HUES48 (cell line): ENCODE measurements around the gene NFS1.
"Not testable (repeated sequence)": the region's sequence is repeated elsewhere in the genome, so short reads cannot be mapped to it uniquely, and the experiment has no call there.

ENCODE experiments used
- H3K27ac ChIP-seq: one replicate; pipeline ENCODE4 v1.7.0; 2013; ENCODE audit warnings: low read depth, low read length, inconsistent platforms
- H3K27me3 ChIP-seq: 2 replicates; pipeline ENCODE4 v1.6.1; 2013; ENCODE audit warnings: mild to moderate bottlenecking, low read length; ENCODE audit not compliant: control insufficient read depth, insufficient read depth
- H3K36me3 ChIP-seq: 2 replicates; pipeline ENCODE4 v1.6.1; 2013; ENCODE audit warnings: low read length; ENCODE audit not compliant: control insufficient read depth, insufficient read depth
- H3K4me1 ChIP-seq: 2 replicates; pipeline ENCODE4 v1.6.1; 2013; ENCODE audit warnings: mild to moderate bottlenecking, low read length; ENCODE audit not compliant: control insufficient read depth, insufficient read depth
- H3K4me3 ChIP-seq: 2 replicates; pipeline ENCODE4 v1.5.1; 2013; ENCODE audit warnings: mild to moderate bottlenecking, low read depth, low read length
- H3K9ac ChIP-seq: 2 replicates; pipeline ENCODE4 v1.6.1; 2013; ENCODE audit warnings: mild to moderate bottlenecking, low read depth, low read length, moderate library complexity
- H3K9me3 ChIP-seq: 2 replicates; pipeline ENCODE4 v1.6.1; 2013; ENCODE audit warnings: low read length; ENCODE audit not compliant: control insufficient read depth, insufficient read depth

Gene NFS1

GRCh38 chr20:35690265-35690664, 8.9 kb downstream of the NFS1 start:
- peaks cover 32% of the 10 kb centered on the region for H3K36me3 ChIP-seq
- H3K4me1 ChIP-seq: no peaks in the 10 kb centered on the region
- no peaks in the 10 kb centered on the region for H3K9me3 ChIP-seq
- no peaks in the 10 kb centered on the region for H3K27me3 ChIP-seq
- no peak overlapping the region for H3K27ac ChIP-seq
- no peak overlapping the region for H3K9ac ChIP-seq
- H3K4me3 ChIP-seq: no peak overlapping the region

- peaks cover 20% of the 10 kb centered on the region for H3K36me3 ChIP-seq
- not testable (repeated sequence) for H3K4me1 ChIP-seq, H3K27me3 ChIP-seq, H3K9ac ChIP-seq, H3K27ac ChIP-seq, H3K4me3 ChIP-seq, H3K9me3 ChIP-seq
These were observed 12.3 kb downstream of the NFS1 start for GRCh38 chr20:35686872-35687271.

DNA sequence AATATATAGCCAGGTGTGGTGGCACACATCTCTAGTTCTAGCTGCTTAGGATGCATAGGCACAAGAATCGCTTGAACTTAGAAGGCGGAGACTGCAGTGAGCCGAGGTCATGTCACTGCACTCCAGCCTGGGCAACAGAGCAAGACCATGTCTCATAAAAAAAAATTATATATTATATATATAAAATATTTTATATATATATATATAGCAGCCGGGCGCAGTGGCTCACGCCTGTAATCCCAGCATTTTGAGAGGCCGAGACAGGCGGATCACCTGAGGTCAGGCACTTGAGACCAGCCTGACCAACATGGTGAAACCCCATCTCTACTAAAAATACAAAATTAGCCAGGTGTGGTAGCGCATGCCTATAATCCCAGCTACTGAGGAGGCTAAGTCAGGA, 13.8 kb downstream of the NFS1 start:
- not testable (repeated sequence) for H3K27ac ChIP-seq, H3K4me1 ChIP-seq, H3K27me3 ChIP-seq, H3K4me3 ChIP-seq, H3K9me3 ChIP-seq, H3K9ac ChIP-seq
- H3K36me3 ChIP-seq: peaks cover 21% of the 10 kb centered on the region

DNA sequence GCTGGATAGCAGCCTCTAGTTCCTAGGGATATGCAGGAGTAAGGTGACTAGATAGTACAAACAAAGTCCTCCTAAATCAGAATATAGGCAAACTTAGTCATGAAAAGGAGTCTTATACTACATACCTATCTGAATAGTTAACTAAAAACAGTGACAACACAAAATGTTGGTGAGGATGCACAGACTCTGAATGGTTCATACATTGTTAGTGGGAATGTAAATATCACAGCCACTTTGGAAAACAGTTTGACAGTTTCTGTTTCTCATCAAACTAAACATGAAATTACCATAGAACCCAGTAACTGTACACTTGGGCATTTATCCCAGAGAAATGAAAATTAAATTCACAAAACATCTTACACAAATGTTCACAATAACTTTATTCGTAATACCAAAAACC, 17.2 kb downstream of the NFS1 start:
- H3K9ac ChIP-seq: no peak overlapping the region
- no peak overlapping the region for H3K4me3 ChIP-seq
- no peak overlapping the region for H3K27ac ChIP-seq
- H3K27me3 ChIP-seq: no peaks in the 10 kb centered on the region
- no peaks in the 10 kb centered on the region for H3K9me3 ChIP-seq
- H3K4me1 ChIP-seq: no peaks in the 10 kb centered on the region
- H3K36me3 ChIP-seq: peaks cover 3% of the 10 kb centered on the region

- no peaks in the 10 kb centered on the region for H3K4me1 ChIP-seq
- H3K27me3 ChIP-seq: no peaks in the 10 kb centered on the region
- peaks cover 3% of the 10 kb centered on the region; the same call in 1 of the 2 replicates for H3K36me3 ChIP-seq
- no peaks in the 10 kb centered on the region for H3K9me3 ChIP-seq
- H3K4me3 ChIP-seq: no peak overlapping the region
- no peak overlapping the region for H3K9ac ChIP-seq
- H3K27ac ChIP-seq: no peak overlapping the region
These were observed 18.5 kb downstream of the NFS1 start for GRCh38 chr20:35680452-35681183.

DNA sequence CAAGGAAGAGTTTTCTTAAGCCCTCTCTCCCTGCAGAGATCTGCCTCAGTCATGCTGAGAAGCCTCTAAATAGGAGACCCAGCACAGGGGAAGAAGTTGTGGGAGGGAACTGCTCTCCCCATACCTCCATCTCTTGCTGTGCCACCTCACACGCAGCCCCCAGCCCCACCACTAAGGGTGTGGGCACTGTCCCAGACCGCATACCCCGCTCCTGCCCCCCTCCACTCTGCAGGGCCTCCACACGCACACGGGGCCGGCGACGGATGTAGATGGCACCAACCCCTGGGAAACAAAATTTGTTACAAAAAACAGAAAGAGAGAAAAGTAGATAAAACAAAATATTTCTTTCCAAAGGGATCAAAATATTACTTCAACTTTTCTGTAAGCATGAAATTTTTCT, 24.2 kb downstream of the NFS1 start:
- Histone ChIP-seq H3K4me1 (no peaks in the 10 kb centered on the region), H3K9me3 (no peaks in the 10 kb centered on the region), H3K27ac (no peak overlapping the region), H3K36me3 (peaks cover 33% of the 10 kb centered on the region), H3K4me3 (no peak overlapping the region), H3K9ac (no peak overlapping the region), H3K27me3 (no peaks in the 10 kb centered on the region)

DNA sequence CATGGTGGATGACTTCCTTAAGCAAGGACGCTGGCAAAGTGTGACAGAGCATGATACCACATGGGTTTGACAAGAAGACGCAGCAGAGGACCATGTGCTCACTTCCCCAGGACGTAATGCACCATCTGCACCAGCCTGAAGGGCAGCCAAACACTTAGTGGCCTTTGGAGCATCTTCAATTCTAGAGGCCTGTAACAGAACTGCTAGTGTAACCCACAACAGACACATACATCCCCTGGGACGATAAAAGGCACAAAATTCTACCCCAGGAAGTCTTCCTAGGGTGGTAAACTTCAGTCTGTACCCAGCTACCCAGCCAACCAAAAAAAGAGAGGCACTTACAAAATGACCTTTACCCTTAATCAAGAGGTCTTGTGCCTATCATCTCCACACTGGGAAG, 25.3 kb downstream of the NFS1 start:
- Histone ChIP-seq H3K4me1 (no peaks in the 10 kb centered on the region), H3K27me3 (no peaks in the 10 kb centered on the region), H3K9ac (no peak overlapping the region), H3K36me3 (peaks cover 38% of the 10 kb centered on the region), H3K9me3 (no peaks in the 10 kb centered on the region), H3K27ac (no peak overlapping the region), H3K4me3 (no peak overlapping the region)

DNA sequence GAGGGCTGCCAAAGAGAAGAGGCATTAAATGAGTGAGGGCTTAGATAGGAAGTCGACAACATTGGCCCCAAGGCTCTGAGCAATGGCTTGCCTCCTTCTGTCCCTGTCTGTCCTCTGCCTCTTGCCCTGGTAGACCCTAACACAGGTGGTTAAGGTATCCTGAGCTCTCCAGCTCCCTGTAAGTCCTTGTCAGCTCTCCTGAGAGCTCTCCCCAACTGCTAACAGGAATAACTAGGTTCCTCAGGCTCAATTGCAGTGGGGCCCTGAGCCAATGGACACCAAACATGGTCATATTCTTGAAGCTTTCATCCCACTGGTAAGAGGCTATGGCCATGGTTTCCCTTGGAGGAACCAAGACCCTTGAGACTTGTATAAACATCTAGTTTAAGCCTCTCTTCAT, 29.5 kb downstream of the NFS1 start:
- Histone ChIP-seq H3K9ac (no peak overlapping the region), H3K36me3 (peaks cover 45% of the 10 kb centered on the region)

GRCh38 chr20:35669221-35669620, 29.9 kb downstream of the NFS1 start:
- Histone ChIP-seq H3K27me3 (no peaks in the 10 kb centered on the region), H3K9ac (no peak overlapping the region), H3K27ac (no peak overlapping the region), H3K4me3 (no peak overlapping the region), H3K9me3 (no peaks in the 10 kb centered on the region), H3K4me1 (no peaks in the 10 kb centered on the region), H3K36me3 (peaks cover 40% of the 10 kb centered on the region)

More for the DNA sequence above, 29.5 kb downstream of the NFS1 start:
- Histone ChIP-seq H3K27ac (no peak overlapping the region), H3K4me3 (no peak overlapping the region), H3K9me3 (no peaks in the 10 kb centered on the region), H3K27me3 (no peaks in the 10 kb centered on the region), H3K4me1 (no peaks in the 10 kb centered on the region)

GRCh38 chr20:35665949-35666288, 33.2 kb downstream of the NFS1 start:
- no peak overlapping the region for H3K9ac ChIP-seq
- no peaks in the 10 kb centered on the region for H3K27me3 ChIP-seq
- H3K36me3 ChIP-seq: peaks cover 21% of the 10 kb centered on the region
- no peaks in the 10 kb centered on the region for H3K9me3 ChIP-seq
- no peak overlapping the region for H3K27ac ChIP-seq
- H3K4me1 ChIP-seq: peaks cover 19% of the 10 kb centered on the region
- H3K4me3 ChIP-seq: no peak overlapping the region

GRCh38 chr20:35664466-35665206, 34.5 kb downstream of the NFS1 start, which contains the start of the genes CPNE1 and RBM12:
Gene CPNE1, minus strand, starts transcription at chr20:35664900. Its CDS starts 31,977 bp downstream, at chr20:35632923.
Gene RBM12, minus strand, starts transcription at chr20:35664900. Its CDS starts 9,578 bp downstream, at chr20:35655322.
- Histone ChIP-seq H3K9ac (peak within 1 kb of the TSS; percentile 96), H3K4me3 (peak within 1 kb of the TSS; percentile 81), H3K27ac (peak within 1 kb of the TSS; percentile 95), H3K9me3 (no peaks in the 10 kb centered on the region), H3K4me1 (peaks cover 30% of the 10 kb centered on the region), H3K36me3 (peaks cover 13% of the 10 kb centered on the region), H3K27me3 (no peaks in the 10 kb centered on the region)
